Esophagus squamous epithelium (tissue), 5 donors: ENCODE results near the gene KCTD4. TPM values are rescaled to one million over a fixed set of nuclear protein-coding genes. Genes with fewer than 3 reads are reported as not detected.
A peak's percentile ranks its signal among the peaks of the same experiment; 100 is the strongest.
"Not testable (repeated sequence)": the region's sequence is repeated elsewhere in the genome, so short reads cannot be mapped to it uniquely, and the experiment has no call there.

Experiments used
- DNase-seq: peaks from one replicate; lab custom pipeline; 2025; lab: John Stamatoyannopoulos, UW
- H3K27ac ChIP-seq, 4 donors: fragments of 200-600 bp; sonication (generic); one replicate each; pipeline ENCODE4 v1.5.1; 2016 to 2019; ENCODE audit warnings: mild to moderate bottlenecking in 1 of 4
- H3K27me3 ChIP-seq, 4 donors: fragments of 200-600 bp; sonication (generic); 1 replicate in 3 of 4; 2 replicates in 1 of 4; pipeline versions ENCODE4 v1.5.1 to v1.6.0; 2017 to 2021; ENCODE audit warnings: antibody characterized with exemption in 1 of 4
- H3K36me3 ChIP-seq, 3 donors: fragments of 200-600 bp; sonication (generic); one replicate each; pipeline ENCODE4 v1.5.1; 2016 to 2019
- H3K4me1 ChIP-seq, 3 donors: fragments of 200-600 bp; sonication (generic); one replicate each; pipeline ENCODE4 v1.5.1; 2017 to 2019
- H3K4me3 ChIP-seq, 4 donors: fragments of 200-600 bp; sonication (generic); 1 replicate in 3 of 4; 2 replicates in 1 of 4; pipeline ENCODE4 v1.5.1; 2016 to 2019; ENCODE audit warnings: mild to moderate bottlenecking in 2 of 4, moderate library complexity in 1 of 4
- H3K9me3 ChIP-seq, 3 donors: fragments of 200-600 bp; sonication (generic); one replicate each; pipeline ENCODE4 v1.5.1; 2016 to 2019
- CTCF ChIP-seq, 6 experiments: fragments of 450-650 bp in 4 of 6; fragments of 200-600 bp in 2 of 6; sonication (generic) in 2 of 6; IDR thresholded peaks; one replicate each; pipeline ENCODE4 v1.5.1; 2016 to 2019; ENCODE audit warnings: antibody characterized with exemption in 6 of 6, mild to moderate bottlenecking in 4 of 6, moderate library complexity in 4 of 6
- POLR2A ChIP-seq, 4 donors: fragments of 450-650 bp; IDR thresholded peaks; one replicate each; pipeline ENCODE4 v1.6.1; 2017; ENCODE audit warnings: antibody characterized with exemption in 4 of 4, mild to moderate bottlenecking in 4 of 4, moderate library complexity in 3 of 4
- WGBS, 2 donors: methylation state at CpG; one replicate each; pipeline ENCODE4 v1.1.5; 2018; 5-methylcytosine and 5-hydroxymethylcytosine counted together
- intact Hi-C: fragments of 100-400 bp; cut with DNase I; formaldehyde crosslinking; loops from one replicate; pipeline ENCODE4 v1.15.0; 2022
- total RNA-seq, 4 donors: library from RNA; depleted of rRNA; stranded (reverse); fragments of >200 nt; gene quantifications; one replicate each; pipeline ENCODE4 v1.1.0, GENCODE V29; 2016
- donor health status: DM: yes; HTN: yes; CAD: no.

KCTD4 gene
- total RNA-seq, result not detected

GRCh38 chr13:45200701-45201232 is at the start of gene KCTD4:
KCTD4 (minus strand) TSS chr13:45201045; CDS start chr13:45194567, 6,478 bp downstream.
- no peak within 1 kb of the TSS for H3K4me3 ChIP-seq
- no peaks in the 10 kb centered on the region for H3K27me3 ChIP-seq
- H3K36me3 ChIP-seq, result no peaks in the 10 kb centered on the region
- no peak for DNase-seq
- intact Hi-C loops, result no loop called here
- H3K27ac ChIP-seq, result no peak within 1 kb of the TSS
- TF ChIP-seq POLR2A (IDR thresholded peaks at IDR 0.05) (no peak), CTCF (IDR thresholded peaks at IDR 0.05) (no peak)
- WGBS, 2 donors, result 45 to 76% methylated on average over 2 of the region's 2 CpGs
- H3K4me1 ChIP-seq, result peaks cover 0 to 23% (median 0%) of the 10 kb centered on the region in 3 donors
- H3K9me3 ChIP-seq, result no peaks in the 10 kb centered on the region

GRCh38 chr13:45249662-45250061 is 48.8 kb upstream of the KCTD4 start:
- TF ChIP-seq CTCF (IDR thresholded peaks at IDR 0.05), result no peak
- TF ChIP-seq POLR2A (IDR thresholded peaks at IDR 0.05), result no peak
- no peaks in the 10 kb centered on the region for H3K27me3 ChIP-seq
- H3K4me3 ChIP-seq, result no peak overlapping the region
- WGBS, 2 donors, result 80 to 92% methylated on average over 3 of the region's 3 CpGs
- DNase-seq, result no peak
- peaks cover 0 to 19% (median 0%) of the 10 kb centered on the region in 3 donors for H3K36me3 ChIP-seq
- H3K4me1 ChIP-seq, result no peaks in the 10 kb centered on the region
- intact Hi-C loops, result no loop called here
- no peaks in the 10 kb centered on the region for H3K9me3 ChIP-seq
- no peak overlapping the region for H3K27ac ChIP-seq

GRCh38 chr13:45244736-45245135 is 43.9 kb upstream of the KCTD4 start:
- H3K9me3 ChIP-seq, H3K36me3 ChIP-seq, H3K4me3 ChIP-seq, intact Hi-C loops, H3K27me3 ChIP-seq, DNase-seq, H3K27ac ChIP-seq: not testable (repeated sequence)
- H3K4me1 ChIP-seq, result peaks cover 0 to 33% (median 0%) of the 10 kb centered on the region in 3 donors
- WGBS, 2 donors, result 92 to 94% methylated on average over 7 of the region's 7 CpGs

- Histone ChIP-seq H3K27me3 (no peaks in the 10 kb centered on the region), H3K27ac (peak overlapping the region in 3 of 4 donors; percentile 0 to 31 (median 3))
- intact Hi-C loops, result no loop called here
Observed at GRCh38 chr13:45243077-45243476, 42.2 kb upstream of the KCTD4 start.

GRCh38 chr13:45242524-45242923 is 41.7 kb upstream of the KCTD4 start:
- Histone ChIP-seq H3K27ac (peak overlapping the region in 2 of 4 donors; percentile 0 to 31), H3K27me3 (no peaks in the 10 kb centered on the region), H3K9me3 (no peaks in the 10 kb centered on the region), H3K4me1 (peaks cover 0 to 46% (median 0%) of the 10 kb centered on the region in 3 donors), H3K4me3 (no peak overlapping the region), H3K36me3 (no peaks in the 10 kb centered on the region)
- DNase-seq, result no peak
- WGBS, 2 donors, result 73 to 77% methylated on average over 1 of the region's 1 CpG
- no peak for TF ChIP-seq CTCF (IDR thresholded peaks at IDR 0.05)
- no peak for TF ChIP-seq POLR2A (IDR thresholded peaks at IDR 0.05)
- intact Hi-C loops, result no loop called here

More at GRCh38 chr13:45243077-45243476, 42.2 kb upstream of the KCTD4 start:
- 67 to 75% methylated on average over 8 of the region's 8 CpGs for WGBS, 2 donors
- Histone ChIP-seq H3K4me3 (no peak overlapping the region), H3K9me3 (no peaks in the 10 kb centered on the region), H3K36me3 (no peaks in the 10 kb centered on the region), H3K4me1 (peaks cover 0 to 46% (median 0%) of the 10 kb centered on the region in 3 donors)
- TF ChIP-seq POLR2A (IDR thresholded peaks at IDR 0.05) (no peak), CTCF (IDR thresholded peaks at IDR 0.05) (no peak)
- no peak for DNase-seq
